Neuronal stem cell (in vitro differentiated cells): ENCODE data around the gene CNST.

Source experiments
- DNase-seq: peaks from one replicate; pipeline ENCODE4 v3.0.0-alpha.2; 2013; ENCODE audit warnings: low spot score
- H2AFZ ChIP-seq: one replicate; pipeline ENCODE4 v1.6.1; 2013; ENCODE audit warnings: mild to moderate bottlenecking, low read length, inconsistent platforms
- H2AK5ac ChIP-seq: 2 replicates; pipeline ENCODE4 v1.6.1; 2013; ENCODE audit warnings: low read depth, mild to moderate bottlenecking, inconsistent platforms, low read length, moderate library complexity, mixed read lengths
- H2BK120ac ChIP-seq: 2 replicates; pipeline ENCODE4 v1.6.1; 2013; ENCODE audit warnings: low read depth, mild to moderate bottlenecking, inconsistent platforms, low read length, moderate library complexity, mixed read lengths
- H2BK12ac ChIP-seq: one replicate; pipeline ENCODE4 v1.6.1; 2013; ENCODE audit warnings: low read length, inconsistent platforms
- H2BK15ac ChIP-seq: 2 replicates; pipeline ENCODE4 v1.6.1; 2013; ENCODE audit warnings: mild to moderate bottlenecking, low read length, inconsistent platforms, mixed read lengths
- H2BK5ac ChIP-seq: one replicate; pipeline ENCODE4 v1.6.1; 2013; ENCODE audit warnings: inconsistent platforms, mild to moderate bottlenecking, low read length, moderate library complexity
- H3K14ac ChIP-seq: one replicate; pipeline ENCODE4 v1.6.1; 2013; ENCODE audit warnings: low read length, inconsistent platforms
- H3K18ac ChIP-seq: 2 replicates; pipeline ENCODE4 v1.6.1; 2013; ENCODE audit warnings: low read length, inconsistent platforms
- H3K23ac ChIP-seq: 2 replicates; pipeline ENCODE4 v1.6.1; 2013; ENCODE audit warnings: low read depth, mild to moderate bottlenecking, mixed read lengths, low read length, inconsistent platforms; ENCODE audit not compliant: poor library complexity
- H3K27ac ChIP-seq: replicated peaks from 3 replicates; pipeline ENCODE4 v1.5.1; 2013; ENCODE audit warnings: low read length, inconsistent platforms
- H3K27me3 ChIP-seq, 3 experiments: 2 replicates each; pipeline ENCODE4 v1.6.1; 2013; ENCODE audit warnings: low read length in 3 of 3, mild to moderate bottlenecking in 2 of 3, inconsistent platforms in 1 of 3, low read depth in 1 of 3, mixed read lengths in 1 of 3, moderate library complexity in 1 of 3; ENCODE audit not compliant: control insufficient read depth in 3 of 3, insufficient read depth in 3 of 3
- H3K36me3 ChIP-seq, 2 donors: replicated peaks in 1 of 2; 2 replicates each; pipeline ENCODE4 v1.6.1; 2013; ENCODE audit warnings: low read length in 2 of 2; ENCODE audit not compliant: control insufficient read depth in 2 of 2, insufficient read depth in 2 of 2
- H3K4ac ChIP-seq: 2 replicates; pipeline ENCODE4 v1.6.1; 2013; ENCODE audit warnings: inconsistent platforms, mild to moderate bottlenecking, low read length, moderate library complexity
- H3K4me1 ChIP-seq, 2 donors: 1 replicate in 1 of 2; 2 replicates in 1 of 2; pipeline ENCODE4 v1.6.1; 2013; ENCODE audit warnings: low read length in 2 of 2, low read depth in 1 of 2; ENCODE audit not compliant: control insufficient read depth in 2 of 2, insufficient read depth in 1 of 2
- H3K4me2 ChIP-seq: one replicate; pipeline ENCODE4 v1.6.1; 2013; ENCODE audit warnings: mild to moderate bottlenecking, low read length, inconsistent platforms; ENCODE audit not compliant: insufficient read depth, poor library complexity, severe bottlenecking
- H3K4me3 ChIP-seq, 2 donors: 2 replicates each; pipeline ENCODE4 v1.5.1; 2013; ENCODE audit warnings: low read length in 2 of 2, mild to moderate bottlenecking in 2 of 2, inconsistent platforms in 1 of 2, moderate library complexity in 1 of 2
- H3K79me1 ChIP-seq: one replicate; pipeline ENCODE4 v1.6.1; 2013; ENCODE audit warnings: low read depth, mild to moderate bottlenecking, inconsistent platforms, low read length, moderate library complexity
- H3K9ac ChIP-seq: one replicate; pipeline ENCODE4 v1.6.1; 2013; ENCODE audit warnings: mild to moderate bottlenecking, low read depth, low read length, inconsistent platforms; ENCODE audit not compliant: poor library complexity
- H3K9me3 ChIP-seq, 2 donors: replicated peaks in 1 of 2; 2 replicates each; pipeline versions ENCODE3 to v1.6.1; 2013; ENCODE audit warnings: low read length in 2 of 2, mild to moderate bottlenecking in 2 of 2, inconsistent platforms in 1 of 2, low read depth in 1 of 2, mixed read lengths in 1 of 2, moderate library complexity in 1 of 2; ENCODE audit not compliant: control insufficient read depth in 2 of 2, insufficient read depth in 1 of 2
- H4K8ac ChIP-seq: one replicate; pipeline ENCODE4 v1.6.1; 2013; ENCODE audit warnings: low read depth, mild to moderate bottlenecking, inconsistent platforms, low read length, moderate library complexity
- H4K91ac ChIP-seq: one replicate; pipeline ENCODE4 v1.6.1; 2013; ENCODE audit warnings: low read length, low read depth, mild to moderate bottlenecking, inconsistent platforms; ENCODE audit not compliant: poor library complexity
- WGBS, 2 donors: extraction: QIAGEN DNeasy Blood & Tissue Kit; methylation state at CpG; one replicate each; pipeline ENCODE4 v1.1.7; 2013; ENCODE audit warnings: missing lambda C conversion rate in 2 of 2, mixed read lengths in 1 of 2; ENCODE audit not compliant: insufficient read length in 2 of 2, insufficient replicate concordance in 1 of 2; ENCODE audit errors: extremely low coverage in 2 of 2; 5-methylcytosine and 5-hydroxymethylcytosine counted together

The CNST gene

DNA sequence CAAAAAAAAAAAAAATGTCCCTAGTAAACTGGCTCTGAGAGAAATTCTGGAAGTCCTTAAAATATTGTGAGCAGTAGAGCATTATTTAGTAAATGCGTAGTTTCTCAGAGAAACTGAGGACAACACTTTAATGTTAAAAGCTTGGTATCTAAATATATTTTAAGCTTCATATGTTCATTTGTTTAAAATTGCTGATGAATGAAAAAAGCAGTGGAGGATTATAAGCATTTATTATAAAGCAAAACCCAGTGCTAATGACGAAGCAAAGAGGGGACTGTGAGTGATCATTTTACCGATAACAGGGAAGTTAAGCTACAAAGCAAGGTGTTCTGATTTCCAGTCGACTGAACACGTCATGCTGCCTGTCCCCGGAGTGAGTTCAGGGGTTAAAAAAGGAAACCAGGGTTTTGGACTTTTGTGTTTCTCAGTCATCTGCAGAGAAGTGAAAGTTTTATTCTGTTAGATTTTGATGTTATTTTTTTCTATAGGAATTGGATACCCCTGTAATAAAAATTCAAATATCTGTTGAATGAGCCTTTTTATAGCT, 93.4 kb downstream of the CNST start:
- Histone ChIP-seq H3K4me3 (no peak overlapping the region), H3K23ac (no peak overlapping the region), H3K79me1 (no peaks in the 10 kb centered on the region), H3K4me2 (no peak overlapping the region), H4K91ac (no peak overlapping the region), H3K9ac (no peak overlapping the region), H2BK5ac (no peak overlapping the region), H2BK12ac (no peak overlapping the region), H3K27ac (no peak overlapping the region), H3K18ac (no peak overlapping the region), H3K36me3 (peaks cover 0 to 2% of the 10 kb centered on the region in 2 donors), H4K8ac (no peak overlapping the region), H2BK15ac (no peak overlapping the region), H3K27me3 (no peaks in the 10 kb centered on the region), H2AFZ (no peak overlapping the region), H2BK120ac (no peak overlapping the region), H2AK5ac (no peak overlapping the region), H3K4ac (no peak overlapping the region), H3K4me1 (no peaks in the 10 kb centered on the region), H3K14ac (no peak overlapping the region), H3K9me3 (no peaks in the 10 kb centered on the region)
- WGBS, 2 donors, result no CpG with 5 or more reads among the region's 6 CpGs
- no peak for DNase-seq

DNA sequence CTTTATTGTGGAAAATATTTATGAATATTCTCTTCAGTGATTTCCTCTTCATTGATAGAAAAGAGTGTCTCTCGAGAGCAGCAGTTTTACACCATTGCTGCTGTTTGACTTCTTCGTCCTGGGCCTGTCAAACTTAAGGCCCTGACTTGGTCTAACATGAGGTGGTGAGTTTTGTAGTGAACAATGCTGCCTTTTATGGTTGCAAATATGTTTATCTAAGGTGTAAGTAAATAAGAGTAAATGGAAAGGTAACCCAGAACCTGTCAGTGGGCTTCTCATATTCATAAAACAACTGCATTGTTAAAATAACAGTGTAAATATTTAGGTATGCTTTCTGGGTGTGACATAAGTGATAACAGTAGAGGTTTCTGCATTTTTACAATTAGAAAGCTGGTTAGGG, 95.2 kb downstream of the CNST start:
- no peak overlapping the region for H2BK5ac ChIP-seq
- H3K27me3 ChIP-seq, result no peaks in the 10 kb centered on the region
- DNase-seq, result no peak
- no peak overlapping the region for H3K4me2 ChIP-seq
- no peak overlapping the region for H3K4ac ChIP-seq
- H2BK15ac ChIP-seq, result no peak overlapping the region
- H3K9ac ChIP-seq, result no peak overlapping the region
- H3K4me1 ChIP-seq, result no peaks in the 10 kb centered on the region
- no CpG with 5 or more reads among the region's 2 CpGs for WGBS, 2 donors
- H4K91ac ChIP-seq, result no peak overlapping the region
- peaks cover 4 to 6% of the 10 kb centered on the region in 2 donors for H3K36me3 ChIP-seq
- H2AK5ac ChIP-seq, result no peak overlapping the region
- no peaks in the 10 kb centered on the region for H3K79me1 ChIP-seq
- H3K14ac ChIP-seq, result no peak overlapping the region
- H4K8ac ChIP-seq, result no peak overlapping the region
- H2BK120ac ChIP-seq, result no peak overlapping the region
- H3K4me3 ChIP-seq, result no peak overlapping the region
- H3K18ac ChIP-seq, result no peak overlapping the region
- H2AFZ ChIP-seq, result no peak overlapping the region
- H3K27ac ChIP-seq, result no peak overlapping the region
- no peak overlapping the region for H3K23ac ChIP-seq
- no peaks in the 10 kb centered on the region for H3K9me3 ChIP-seq
- no peak overlapping the region for H2BK12ac ChIP-seq

DNA sequence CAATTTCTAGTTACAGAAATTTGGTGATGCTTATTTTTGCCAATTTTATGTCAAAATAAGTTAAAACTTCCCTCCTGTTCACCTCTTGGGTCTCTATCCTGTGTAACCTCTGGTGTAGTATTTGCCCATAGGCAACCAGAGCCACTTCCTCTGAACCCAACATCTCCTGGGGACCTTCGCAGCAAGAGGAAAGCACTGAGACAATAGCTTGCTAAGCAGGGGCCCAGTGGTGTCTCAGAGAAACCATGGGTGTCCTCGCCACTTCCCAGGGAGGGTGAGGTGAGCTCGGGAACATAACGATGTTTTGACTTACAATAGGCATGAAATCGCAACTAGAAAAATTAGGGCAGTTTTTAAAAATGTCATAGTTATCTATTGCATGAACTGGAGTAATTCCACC, 101.5 kb downstream of the CNST start:
- no peak overlapping the region for H2BK120ac ChIP-seq
- no peak overlapping the region for H3K14ac ChIP-seq
- H4K91ac ChIP-seq, result no peak overlapping the region
- no peak overlapping the region for H3K4me2 ChIP-seq
- peaks cover 0 to 3% of the 10 kb centered on the region in 2 donors for H3K9me3 ChIP-seq
- no peak overlapping the region for H2BK5ac ChIP-seq
- no CpG with 5 or more reads among the region's 5 CpGs for WGBS, 2 donors
- H2BK12ac ChIP-seq, result no peak overlapping the region
- peaks cover 0 to 43% (median 0%) of the 10 kb centered on the region in 3 experiments for H3K27me3 ChIP-seq
- no peak overlapping the region for H3K4me3 ChIP-seq
- no peak for DNase-seq
- H2AK5ac ChIP-seq, result no peak overlapping the region
- peaks cover 0 to 1% of the 10 kb centered on the region in 2 donors for H3K4me1 ChIP-seq
- no peaks in the 10 kb centered on the region for H3K79me1 ChIP-seq
- peaks cover 4% of the 10 kb centered on the region in 2 donors for H3K36me3 ChIP-seq
- no peak overlapping the region for H3K18ac ChIP-seq
- no peak overlapping the region for H3K27ac ChIP-seq
- no peak overlapping the region for H4K8ac ChIP-seq
- H2AFZ ChIP-seq, result no peak overlapping the region
- H2BK15ac ChIP-seq, result no peak overlapping the region
- no peak overlapping the region for H3K9ac ChIP-seq
- no peak overlapping the region for H3K23ac ChIP-seq
- H3K4ac ChIP-seq, result no peak overlapping the region

DNA sequence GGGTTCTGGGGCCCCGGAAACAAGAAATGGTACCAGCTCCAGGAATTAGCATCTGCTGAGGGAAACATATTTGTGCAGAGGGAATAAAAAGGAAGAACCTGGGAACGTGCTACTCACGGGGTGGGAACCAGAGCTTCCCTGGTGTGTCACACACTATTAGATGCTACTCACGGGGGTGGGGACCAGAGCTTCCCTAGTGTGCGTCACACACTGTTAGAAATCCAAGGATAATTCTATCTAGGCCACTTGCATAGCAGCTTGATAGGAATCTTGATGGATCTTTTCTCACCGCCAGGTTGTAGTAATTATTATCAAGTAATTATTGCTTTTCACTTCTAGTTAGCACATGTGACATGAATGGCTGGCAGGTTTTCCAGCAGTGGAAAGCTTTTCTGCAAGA, 103.4 kb downstream of the CNST start:
- no peak overlapping the region for H2BK120ac ChIP-seq
- H3K23ac ChIP-seq, result no peak overlapping the region
- no peak for DNase-seq
- H3K4me2 ChIP-seq, result no peak overlapping the region
- no peak overlapping the region for H3K18ac ChIP-seq
- no peak overlapping the region for H3K27ac ChIP-seq
- no peak overlapping the region for H2BK15ac ChIP-seq
- no peak overlapping the region for H4K8ac ChIP-seq
- no peak overlapping the region for H2AFZ ChIP-seq
- no peak overlapping the region for H3K4ac ChIP-seq
- H3K27me3 ChIP-seq, result peaks cover 0 to 48% (median 0%) of the 10 kb centered on the region in 3 experiments
- peaks cover 0 to 3% of the 10 kb centered on the region in 2 donors for H3K9me3 ChIP-seq
- H3K79me1 ChIP-seq, result no peaks in the 10 kb centered on the region
- H3K9ac ChIP-seq, result no peak overlapping the region
- H3K4me3 ChIP-seq, result no peak overlapping the region
- H3K4me1 ChIP-seq, result peaks cover 1 to 7% of the 10 kb centered on the region in 2 donors
- H3K14ac ChIP-seq, result no peak overlapping the region
- H3K36me3 ChIP-seq, result peaks cover 4% of the 10 kb centered on the region in 2 donors
- WGBS, 2 donors, result no CpG with 5 or more reads among the region's 6 CpGs
- H2AK5ac ChIP-seq, result no peak overlapping the region
- no peak overlapping the region for H2BK12ac ChIP-seq
- no peak overlapping the region for H2BK5ac ChIP-seq
- H4K91ac ChIP-seq, result no peak overlapping the region
